ENCODE measurements around the gene TTYH2.

GRCh38 chr17:74245871-74246270 is 32.5 kb downstream of the TTYH2 start:
- TF ChIP-seq CTCF (IDR thresholded peaks at IDR 0.05) = no peak
- no peak for TF ChIP-seq POLR2A (IDR thresholded peaks at IDR 0.05)
